Left lung (tissue), 10 donors: ENCODE results near the gene CEMIP2. TPM values are rescaled to one million over a fixed set of nuclear protein-coding genes. Genes with fewer than 3 reads are reported as not detected.
A peak's percentile ranks its signal among the peaks of the same experiment; 100 is the strongest.

Source experiments
- ATAC-seq: fragments of 200-7000 bp; cut with Tn5 transposase; one replicate; pipeline ENCODE4 v1.9.1; 2020; ENCODE audit warnings: moderate library complexity
- DNase-seq, 4 donors: peaks; one replicate each; pipeline ENCODE4 v3.0.0-alpha.2; 2013 to 2020
- H3K27ac ChIP-seq, 2 donors: fragments of 200-600 bp; sonication (generic) in 1 of 2; one replicate each; pipeline versions ENCODE4 v1.5.0 to v1.8.0; 2020 to 2021
- H3K27me3 ChIP-seq, 2 donors: fragments of 200-600 bp; sonication (generic) in 1 of 2; one replicate each; pipeline versions ENCODE4 v1.5.0 to v1.8.0; 2020 to 2021
- H3K36me3 ChIP-seq, 2 donors: fragments of 200-600 bp; sonication (generic) in 1 of 2; one replicate each; pipeline versions ENCODE4 v1.5.0 to v1.8.0; 2020 to 2021
- H3K4me1 ChIP-seq, 2 donors: fragments of 200-600 bp; one replicate each; pipeline ENCODE4 v1.8.0; 2021
- H3K4me3 ChIP-seq, 2 donors: fragments of 200-600 bp; sonication (generic) in 1 of 2; one replicate each; pipeline versions ENCODE4 v1.5.0 to v1.8.0; 2020 to 2021; ENCODE audit warnings: mild to moderate bottlenecking in 1 of 2
- H3K9me3 ChIP-seq, 2 donors: fragments of 200-600 bp; sonication (generic) in 1 of 2; one replicate each; pipeline versions ENCODE4 v1.5.0 to v1.8.0; 2020 to 2021
- CTCF ChIP-seq, 2 donors: fragments of 200-600 bp; sonication (generic) in 1 of 2; IDR thresholded peaks; one replicate each; pipeline versions ENCODE4 v1.5.0 to v1.8.0; 2021; ENCODE audit warnings: antibody characterized with exemption in 2 of 2
- intact Hi-C, 2 donors: fragments of 100-400 bp; cut with DNase I; formaldehyde crosslinking; loops; one replicate each; pipeline versions ENCODE4 v1.11.2 to v1.14.2; 2022
- polyA plus RNA-seq, 6 donors: library from polyadenylated mRNA; unstranded; fragments of 120-200 nt; gene quantifications; one replicate each; pipeline ENCODE4 v1.2.1, GENCODE V29; 2013; ENCODE audit not compliant: insufficient read length in 6 of 6
- total RNA-seq, 2 donors: library from RNA; stranded (reverse); fragmentation: NEBNext Ultra II Directional; extraction: Animal tissue kit (Norgen Biotek cat#: 25700); gene quantifications; one replicate each; pipeline ENCODE4 v1.2.1, GENCODE V29; 2021
- donor health status: DM: no; HTN: yes; CAD: no.
- donor health status: DM: no; HTN: no; CAD: no.

Gene CEMIP2
- total and polyA plus RNA-seq, 8 donors, result 48.0 to 111 (median 54.4) TPM

GRCh38 chr9:71752928-71753327, 15.4 kb downstream of the CEMIP2 start:
- TF ChIP-seq CTCF (IDR thresholded peaks at IDR 0.05), result no peak
- H3K27me3 ChIP-seq, result no peaks in the 10 kb centered on the region

DNA sequence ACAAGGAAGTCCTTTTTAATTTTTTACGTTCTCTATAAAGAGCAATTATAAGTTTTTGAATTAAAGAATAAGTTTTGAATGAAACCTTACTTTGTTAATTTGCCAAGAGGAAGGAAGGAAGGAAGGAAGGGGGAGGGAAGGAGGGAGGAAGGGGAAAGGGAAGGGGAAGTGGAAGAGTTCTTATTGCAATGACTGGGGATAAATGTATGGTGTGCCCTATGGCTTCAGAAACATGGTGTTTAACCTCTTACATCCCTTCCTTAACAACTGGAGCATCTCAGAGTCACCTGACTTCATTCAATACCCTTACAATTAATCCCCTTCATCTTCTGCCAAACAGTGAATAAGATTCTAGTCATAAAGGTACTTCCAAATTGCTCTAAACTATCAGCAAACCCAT, 16.0 kb downstream of the CEMIP2 start:
- Histone ChIP-seq H3K27me3 (no peaks in the 10 kb centered on the region), H3K36me3 (peaks cover 0 to 28% of the 10 kb centered on the region in 2 donors), H3K27ac (no peak overlapping the region), H3K4me1 (peaks cover 19 to 65% of the 10 kb centered on the region in 2 donors), H3K9me3 (no peaks in the 10 kb centered on the region), H3K4me3 (no peak overlapping the region)
- ATAC-seq (no peak), DNase-seq (no peak)
- intact Hi-C loops, result no loop called here
- no peak for TF ChIP-seq CTCF (IDR thresholded peaks at IDR 0.05)

More at GRCh38 chr9:71752928-71753327, 15.4 kb downstream of the CEMIP2 start:
- Histone ChIP-seq H3K27ac (no peak overlapping the region), H3K4me1 (peaks cover 23 to 64% of the 10 kb centered on the region in 2 donors), H3K9me3 (no peaks in the 10 kb centered on the region), H3K4me3 (no peak overlapping the region), H3K36me3 (peaks cover 0 to 23% of the 10 kb centered on the region in 2 donors)
- DNase-seq (no peak), ATAC-seq (no peak)
- intact Hi-C loops, result no loop called here

DNA sequence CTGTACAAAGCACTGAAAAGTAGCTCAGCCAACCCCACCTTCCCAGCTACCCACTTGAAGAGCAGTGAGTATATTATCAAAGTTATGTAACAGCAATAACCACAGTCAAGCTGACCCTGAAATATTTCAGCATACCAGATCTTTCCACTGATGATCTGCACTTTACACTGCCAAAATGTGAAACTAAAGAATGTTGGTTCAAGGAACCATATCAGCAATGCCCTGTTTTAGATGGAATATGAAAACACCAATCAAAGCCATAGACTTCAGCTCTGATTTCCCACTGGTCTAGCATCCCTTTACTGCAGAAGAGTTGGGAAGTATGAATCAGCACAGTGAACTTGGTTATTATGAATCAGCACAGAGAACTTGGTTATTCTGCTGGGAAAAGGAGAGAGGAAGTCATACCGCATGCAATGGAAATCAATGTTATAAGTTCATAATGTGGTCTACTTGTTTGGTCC, 20.0 kb downstream of the CEMIP2 start:
- peak; percentile 74 for ATAC-seq
- no peak for DNase-seq
- no peak overlapping the region for H3K4me3 ChIP-seq
- H3K9me3 ChIP-seq, result no peaks in the 10 kb centered on the region
- peak overlapping the region; percentile 49 to 75 for H3K27ac ChIP-seq
- no peak for TF ChIP-seq CTCF (IDR thresholded peaks at IDR 0.05)
- peaks cover 10 to 81% of the 10 kb centered on the region in 2 donors for H3K4me1 ChIP-seq
- intact Hi-C loops, result no loop called here
- no peaks in the 10 kb centered on the region for H3K27me3 ChIP-seq
- peaks cover 0 to 57% of the 10 kb centered on the region in 2 donors for H3K36me3 ChIP-seq

DNA sequence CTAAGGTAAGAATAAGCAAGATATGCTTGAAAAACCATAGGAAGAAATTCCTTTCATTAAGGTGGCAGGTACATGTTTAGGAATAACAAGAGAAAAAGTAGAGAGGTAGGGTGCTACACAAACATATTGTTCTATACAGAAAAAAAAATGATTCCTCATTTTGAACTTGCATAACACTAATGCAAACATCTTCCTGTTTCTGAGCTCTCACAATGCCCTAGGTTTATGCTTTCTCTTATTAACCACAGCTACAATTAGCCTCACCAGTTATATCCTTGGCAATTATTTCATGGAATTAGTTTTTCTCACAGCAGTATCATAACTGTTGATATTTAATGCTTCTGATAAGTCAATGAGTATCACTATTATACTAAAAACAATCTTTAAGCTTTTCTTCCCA, 20.7 kb downstream of the CEMIP2 start:
- intact Hi-C loops, result no loop called here
- peaks cover 0 to 57% of the 10 kb centered on the region in 2 donors for H3K36me3 ChIP-seq
- peak; percentile 14 for ATAC-seq

DNA sequence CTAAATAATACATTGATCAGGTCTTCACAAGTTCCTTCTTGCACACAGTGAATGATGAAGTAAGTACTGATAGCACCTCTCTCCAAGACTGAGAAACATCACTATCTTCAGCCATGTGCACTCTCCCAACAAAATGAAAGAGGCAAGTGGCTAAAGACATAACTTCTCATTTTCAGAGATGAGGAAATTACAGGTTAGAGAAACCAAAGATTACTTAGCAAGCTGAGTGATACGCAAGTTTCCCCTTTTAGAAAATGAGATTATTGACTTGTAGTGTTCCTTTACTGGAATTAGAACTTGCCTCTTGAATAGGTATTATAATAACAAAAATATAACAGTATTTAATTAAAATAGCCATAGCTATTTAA, 21.6 kb downstream of the CEMIP2 start:
- no peak for TF ChIP-seq CTCF (IDR thresholded peaks at IDR 0.05)
- H3K27ac ChIP-seq, result peak overlapping the region in 1 of 2 donors; percentile 75
- no peak for ATAC-seq
- no peaks in the 10 kb centered on the region for H3K27me3 ChIP-seq
- no peak for DNase-seq
- peaks cover 22 to 84% of the 10 kb centered on the region in 2 donors for H3K4me1 ChIP-seq
- intact Hi-C loops, result no loop called here
- no peak overlapping the region for H3K4me3 ChIP-seq
- no peaks in the 10 kb centered on the region for H3K9me3 ChIP-seq
- peaks cover 0 to 57% of the 10 kb centered on the region in 2 donors for H3K36me3 ChIP-seq

More for the DNA sequence above, 20.7 kb downstream of the CEMIP2 start:
- TF ChIP-seq CTCF (IDR thresholded peaks at IDR 0.05), result no peak
- no peaks in the 10 kb centered on the region for H3K9me3 ChIP-seq
- H3K4me1 ChIP-seq, result peaks cover 15 to 81% of the 10 kb centered on the region in 2 donors
- peak overlapping the region; percentile 49 to 75 for H3K27ac ChIP-seq
- H3K4me3 ChIP-seq, result no peak overlapping the region
- H3K27me3 ChIP-seq, result no peaks in the 10 kb centered on the region
- no peak for DNase-seq
